ENCODE data around the gene COLQ. TPM values are rescaled to one million over a fixed set of nuclear protein-coding genes. Genes with fewer than 3 reads are reported as not detected.

Gene COLQ
- total RNA-seq, 4 donors from 2014 or later, result 2.6 to 21.3 (median 4.0) TPM

GRCh38 chr3:15499536-15499935 lies 22.0 kb downstream of the COLQ start:
- no peak for TF ChIP-seq CTCF (IDR thresholded peaks at IDR 0.05)
- no peak for TF ChIP-seq POLR2A (IDR thresholded peaks at IDR 0.05)
- H3K27ac ChIP-seq, result no peak overlapping the region
- no peak for DNase-seq
- H3K4me1 ChIP-seq, result no peaks in the 10 kb centered on the region
- intact Hi-C loops (cut with DNase I; ENCODE audit: low total_unique reads), result no loop called here
- no peak overlapping the region for H3K4me3 ChIP-seq
- H3K9me3 ChIP-seq, result no peaks in the 10 kb centered on the region
- H3K36me3 ChIP-seq, result no peaks in the 10 kb centered on the region
- no peaks in the 10 kb centered on the region for H3K27me3 ChIP-seq

- no peaks in the 10 kb centered on the region for H3K27me3 ChIP-seq
- H3K4me3 ChIP-seq, result no peak overlapping the region
- no peaks in the 10 kb centered on the region for H3K9me3 ChIP-seq
- H3K36me3 ChIP-seq, result no peaks in the 10 kb centered on the region
- TF ChIP-seq POLR2A (IDR thresholded peaks at IDR 0.05) (no peak), CTCF (IDR thresholded peaks at IDR 0.05) (no peak)
- H3K4me1 ChIP-seq, result no peaks in the 10 kb centered on the region
- H3K27ac ChIP-seq, result no peak overlapping the region
- intact Hi-C loops (cut with DNase I; ENCODE audit: low total_unique reads), result no loop called here
- no peak for DNase-seq
These were observed 22.9 kb downstream of the COLQ start for GRCh38 chr3:15498431-15499214.

- no peak overlapping the region for H3K27ac ChIP-seq
- no peak overlapping the region for H3K4me3 ChIP-seq
- H3K9me3 ChIP-seq, result no peaks in the 10 kb centered on the region
- H3K36me3 ChIP-seq, result no peaks in the 10 kb centered on the region
- intact Hi-C loops (cut with DNase I; ENCODE audit: low total_unique reads), result no loop called here
- no peaks in the 10 kb centered on the region for H3K4me1 ChIP-seq
- DNase-seq, result no peak
- TF ChIP-seq CTCF (IDR thresholded peaks at IDR 0.05) (no peak), POLR2A (IDR thresholded peaks at IDR 0.05) (no peak)
- H3K27me3 ChIP-seq, result no peaks in the 10 kb centered on the region
These were observed 23.5 kb downstream of the COLQ start for GRCh38 chr3:15497964-15498363.

- no peak overlapping the region for H3K27ac ChIP-seq
- no peak for TF ChIP-seq CTCF (IDR thresholded peaks at IDR 0.05)
These were observed 25.2 kb downstream of the COLQ start for GRCh38 chr3:15496341-15496664.

GRCh38 chr3:15495461-15496340 lies 25.8 kb downstream of the COLQ start:
- H3K9me3 ChIP-seq, result no peaks in the 10 kb centered on the region
- DNase-seq, result no peak
- H3K36me3 ChIP-seq, result no peaks in the 10 kb centered on the region
- no peaks in the 10 kb centered on the region for H3K27me3 ChIP-seq
- no peak overlapping the region for H3K4me3 ChIP-seq
- H3K27ac ChIP-seq, result no peak overlapping the region
- TF ChIP-seq POLR2A (IDR thresholded peaks at IDR 0.05) (no peak), CTCF (IDR thresholded peaks at IDR 0.05) (no peak)
- intact Hi-C loops (cut with DNase I; ENCODE audit: low total_unique reads), result no loop called here
- no peaks in the 10 kb centered on the region for H3K4me1 ChIP-seq

More at GRCh38 chr3:15496341-15496664, 25.2 kb downstream of the COLQ start:
- no peaks in the 10 kb centered on the region for H3K36me3 ChIP-seq
- H3K27me3 ChIP-seq, result no peaks in the 10 kb centered on the region
- no peaks in the 10 kb centered on the region for H3K9me3 ChIP-seq
- H3K4me1 ChIP-seq, result no peaks in the 10 kb centered on the region
- H3K4me3 ChIP-seq, result no peak overlapping the region
- intact Hi-C loops (cut with DNase I; ENCODE audit: low total_unique reads), result no loop called here
- DNase-seq, result no peak
